H9 (cell line): ENCODE data around the gene TTC7B. TPM values are rescaled to one million over a fixed set of nuclear protein-coding genes. Genes with fewer than 3 reads are reported as not detected.

ENCODE experiments used
- DNase-seq: peaks from one replicate; pipeline ENCODE4 v3.0.0-alpha.2; 2017
- H2AFZ ChIP-seq: one replicate; pipeline ENCODE4 v1.6.1; 2013; ENCODE audit warnings: mild to moderate bottlenecking, low read length, control low read depth, moderate library complexity
- H2AK5ac ChIP-seq: 2 replicates; pipeline ENCODE4 v1.6.1; 2013; ENCODE audit warnings: low read length, control low read depth, mixed read lengths; ENCODE audit not compliant: insufficient read length
- H2BK120ac ChIP-seq: one replicate; pipeline ENCODE4 v1.6.1; 2013; ENCODE audit warnings: low read depth, mild to moderate bottlenecking, low read length, control low read depth, inconsistent platforms; ENCODE audit not compliant: poor library complexity, severe bottlenecking
- H2BK12ac ChIP-seq: 2 replicates; pipeline ENCODE4 v1.6.1; 2013; ENCODE audit warnings: low read length, control low read depth, mixed read lengths, low read depth; ENCODE audit not compliant: insufficient read length
- H2BK15ac ChIP-seq: 2 replicates; pipeline ENCODE4 v1.6.1; 2013; ENCODE audit warnings: low read depth, low read length, control low read depth
- H2BK20ac ChIP-seq: one replicate; pipeline ENCODE4 v1.6.1; 2013; ENCODE audit warnings: low read depth, mild to moderate bottlenecking, low read length, control low read depth, inconsistent platforms; ENCODE audit not compliant: poor library complexity, severe bottlenecking
- H2BK5ac ChIP-seq: 2 replicates; pipeline ENCODE4 v1.6.1; 2013; ENCODE audit warnings: low read length, control low read depth, mixed read lengths; ENCODE audit not compliant: insufficient read length
- H3K14ac ChIP-seq: 2 replicates; pipeline ENCODE4 v1.6.1; 2013; ENCODE audit warnings: low read length, control low read depth; ENCODE audit not compliant: insufficient read depth
- H3K18ac ChIP-seq: 2 replicates; pipeline ENCODE4 v1.6.1; 2013; ENCODE audit warnings: low read depth, mild to moderate bottlenecking, mixed read lengths, low read length, control low read depth; ENCODE audit not compliant: insufficient read length
- H3K23ac ChIP-seq: 2 replicates; pipeline ENCODE4 v1.6.1; 2013; ENCODE audit warnings: low read length, control low read depth, mixed read lengths, low read depth; ENCODE audit not compliant: insufficient read length
- H3K23me2 ChIP-seq: 2 replicates; pipeline ENCODE4 v1.6.1; 2013; ENCODE audit warnings: low read depth, mild to moderate bottlenecking, mixed read lengths, low read length, control low read depth; ENCODE audit not compliant: insufficient read length, poor library complexity, severe bottlenecking
- H3K27ac ChIP-seq: 2 replicates; pipeline ENCODE4 v1.5.1; 2013; ENCODE audit warnings: low read length, control low read depth, mixed read lengths, low read depth; ENCODE audit not compliant: insufficient read length
- H3K27me3 ChIP-seq: 2 replicates; pipeline ENCODE4 v1.6.1; 2013; ENCODE audit warnings: low read length, control low read depth, inconsistent platforms; ENCODE audit not compliant: insufficient read depth
- H3K4ac ChIP-seq: 2 replicates; pipeline ENCODE4 v1.6.1; 2013; ENCODE audit warnings: low read depth, mild to moderate bottlenecking, control low read depth, inconsistent platforms, low read length, moderate library complexity
- H3K4me1 ChIP-seq: 2 replicates; pipeline ENCODE4 v1.6.1; 2013; ENCODE audit warnings: low read length, control low read depth, inconsistent platforms; ENCODE audit not compliant: insufficient read depth
- H3K4me2 ChIP-seq: 2 replicates; pipeline ENCODE4 v1.6.1; 2013; ENCODE audit warnings: low read length, control low read depth, mixed read lengths; ENCODE audit not compliant: insufficient read length, insufficient read depth
- H3K56ac ChIP-seq: 2 replicates; pipeline ENCODE4 v1.6.1; 2013; ENCODE audit warnings: low read depth, mild to moderate bottlenecking, mixed read lengths, low read length, control low read depth; ENCODE audit not compliant: insufficient read length
- H3K79me1 ChIP-seq: 2 replicates; pipeline ENCODE4 v1.6.1; 2013; ENCODE audit warnings: low read depth, mild to moderate bottlenecking, moderate library complexity, low read length, control low read depth, inconsistent platforms; ENCODE audit not compliant: insufficient read depth, poor library complexity, severe bottlenecking
- H3K79me2 ChIP-seq: 2 replicates; pipeline ENCODE4 v1.6.1; 2013; ENCODE audit warnings: low read length, control low read depth, inconsistent platforms; ENCODE audit not compliant: insufficient read depth
- H3K9ac ChIP-seq: 2 replicates; pipeline ENCODE4 v1.6.1; 2013; ENCODE audit warnings: low read length, control low read depth, mixed read lengths; ENCODE audit not compliant: insufficient read length; ENCODE audit errors: extremely low read depth
- H3K9me3 ChIP-seq: one replicate; pipeline ENCODE4 v1.6.1; 2013; ENCODE audit warnings: low read depth, low read length, inconsistent platforms; ENCODE audit not compliant: control insufficient read depth
- H3T11ph ChIP-seq: one replicate; pipeline ENCODE4 v1.6.1; 2013; ENCODE audit warnings: mild to moderate bottlenecking, low read length, control low read depth, inconsistent platforms
- H4K20me1 ChIP-seq: one replicate; pipeline ENCODE4 v1.6.1; 2013; ENCODE audit not compliant: control insufficient read depth, insufficient read length, insufficient read depth
- H4K5ac ChIP-seq: 2 replicates; pipeline ENCODE4 v1.6.1; 2013; ENCODE audit warnings: low read depth, mild to moderate bottlenecking, mixed read lengths, low read length, control low read depth; ENCODE audit not compliant: insufficient read length
- H4K8ac ChIP-seq: replicated peaks from 2 replicates; pipeline ENCODE4 v1.6.1; 2013; ENCODE audit warnings: low read length, control low read depth, mixed read lengths, low read depth; ENCODE audit not compliant: insufficient read length
- H4K91ac ChIP-seq: 2 replicates; pipeline ENCODE4 v1.6.1; 2013; ENCODE audit warnings: low read depth, mild to moderate bottlenecking, moderate library complexity, mixed read lengths, low read length, control low read depth; ENCODE audit not compliant: insufficient read length
- H3K27ac Mint-ChIP-seq, 3 experiments: 2 replicates in 2 of 3; 3 replicates in 1 of 3; pipeline ENCODE4 v1.8.0; 2020 to 2021; ENCODE audit warnings: mixed read lengths in 3 of 3, mild to moderate bottlenecking in 1 of 3, moderate library complexity in 1 of 3
- H3K27me3 Mint-ChIP-seq: 2 replicates; pipeline ENCODE4 v1.8.0; 2021; ENCODE audit warnings: low read depth, mild to moderate bottlenecking, moderate library complexity, mixed read lengths
- H3K36me3 Mint-ChIP-seq, 3 experiments: 2 replicates in 2 of 3; 3 replicates in 1 of 3; pipeline ENCODE4 v1.8.0; 2020 to 2021; ENCODE audit warnings: low read depth in 3 of 3, mixed read lengths in 3 of 3; ENCODE audit not compliant: insufficient read depth in 1 of 3
- H3K4me1 Mint-ChIP-seq, 2 experiments: 2 replicates each; pipeline ENCODE4 v1.8.0; 2020; ENCODE audit warnings: mixed read lengths in 2 of 2
- H3K4me3 Mint-ChIP-seq, 2 experiments: 2 replicates in 1 of 2; 3 replicates in 1 of 2; pipeline ENCODE4 v1.8.0; 2020 to 2021; ENCODE audit warnings: mild to moderate bottlenecking in 2 of 2, mixed read lengths in 2 of 2, moderate library complexity in 1 of 2
- H3K9me3 Mint-ChIP-seq, 2 experiments: 2 replicates in 1 of 2; 3 replicates in 1 of 2; pipeline ENCODE4 v1.8.0; 2020; ENCODE audit warnings: mild to moderate bottlenecking in 2 of 2, mixed read lengths in 2 of 2, moderate library complexity in 1 of 2
- WGBS: extraction: QIAGEN DNeasy Blood & Tissue Kit; methylation state at CpG from one replicate; pipeline ENCODE4 v1.1.7; 2013; ENCODE audit warnings: missing lambda C conversion rate, low lambda C conversion rate, mixed read lengths; ENCODE audit not compliant: insufficient read length; ENCODE audit errors: extremely low coverage; 5-methylcytosine and 5-hydroxymethylcytosine counted together
- total RNA-seq: library from RNA; stranded (reverse); gene quantifications from 2 replicates; pipeline ENCODE4 v1.2.1, GENCODE V29; 2021
- TF ChIP-seq, protein P1 (sequence below): fragments of 200-600 bp; sonication (generic); conservative IDR thresholded peaks from 3 replicates; pipeline ENCODE4 v1.8.0; 2021; ENCODE audit warnings: antibody characterized with exemption, mild to moderate bottlenecking

Gene TTC7B
- total RNA-seq, 1 experiment from 2014 or later, result 33.7 TPM

DNA sequence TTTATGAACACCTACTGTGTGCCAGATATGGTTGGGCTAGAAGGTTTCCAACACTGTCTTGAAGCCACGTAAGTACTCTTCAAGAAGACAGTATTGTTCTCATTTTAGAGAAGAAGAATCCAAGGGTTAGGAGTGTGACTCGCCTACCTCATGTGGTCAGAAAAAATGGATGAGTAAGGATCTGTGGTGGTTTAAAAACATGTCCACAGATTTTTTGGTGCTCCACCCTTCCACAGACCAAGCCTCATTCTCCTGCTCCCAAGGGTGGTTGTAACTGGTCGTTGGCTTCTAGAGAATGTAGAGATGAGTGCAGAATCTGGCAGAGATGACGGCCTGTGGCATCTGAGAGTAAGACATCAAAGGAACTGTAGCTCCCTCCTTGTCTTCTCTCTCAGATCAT is 30.3 kb upstream of the TTC7B start:
- Histone ChIP-seq H3K23ac (no peak overlapping the region), H4K91ac (no peak overlapping the region), H4K8ac (no peak overlapping the region), H3K79me1 (no peaks in the 10 kb centered on the region), H3K79me2 (no peaks in the 10 kb centered on the region), H3K56ac (no peak overlapping the region), H2AFZ (no peak overlapping the region), H3T11ph (no peak overlapping the region), H3K23me2 (no peaks in the 10 kb centered on the region), H2AK5ac (no peak overlapping the region), H2BK12ac (no peak overlapping the region), H3K4me2 (no peak overlapping the region), H3K14ac (no peak overlapping the region), H2BK20ac (no peak overlapping the region), H3K9me3 (no peaks in the 10 kb centered on the region), H2BK5ac (no peak overlapping the region), H3K18ac (no peak overlapping the region), H3K4ac (no peak overlapping the region), H3K27ac (no peak overlapping the region), H4K20me1 (no peaks in the 10 kb centered on the region), H3K27me3 (no peaks in the 10 kb centered on the region; the same call in 1 of the 2 replicates), H4K5ac (no peak overlapping the region), H2BK120ac (no peak overlapping the region), H3K4me1 (no peaks in the 10 kb centered on the region; the same call in 1 of the 2 replicates), H3K9ac (no peak overlapping the region), H2BK15ac (no peak overlapping the region)
- no peaks in the 10 kb centered on the region; a peak in 1 of 5 replicates for H3K9me3 Mint-ChIP-seq
- H3K27me3 Mint-ChIP-seq, result no peaks in the 10 kb centered on the region
- peaks cover 8 to 10% of the 10 kb centered on the region in 2 experiments for H3K4me1 Mint-ChIP-seq
- no peak overlapping the region; a peak in 1 of 7 replicates for H3K27ac Mint-ChIP-seq
- WGBS, result no CpG with 5 or more reads among the region's 4 CpGs
- H3K4me3 Mint-ChIP-seq, result no peak overlapping the region
- TF ChIP-seq, protein P1, sequence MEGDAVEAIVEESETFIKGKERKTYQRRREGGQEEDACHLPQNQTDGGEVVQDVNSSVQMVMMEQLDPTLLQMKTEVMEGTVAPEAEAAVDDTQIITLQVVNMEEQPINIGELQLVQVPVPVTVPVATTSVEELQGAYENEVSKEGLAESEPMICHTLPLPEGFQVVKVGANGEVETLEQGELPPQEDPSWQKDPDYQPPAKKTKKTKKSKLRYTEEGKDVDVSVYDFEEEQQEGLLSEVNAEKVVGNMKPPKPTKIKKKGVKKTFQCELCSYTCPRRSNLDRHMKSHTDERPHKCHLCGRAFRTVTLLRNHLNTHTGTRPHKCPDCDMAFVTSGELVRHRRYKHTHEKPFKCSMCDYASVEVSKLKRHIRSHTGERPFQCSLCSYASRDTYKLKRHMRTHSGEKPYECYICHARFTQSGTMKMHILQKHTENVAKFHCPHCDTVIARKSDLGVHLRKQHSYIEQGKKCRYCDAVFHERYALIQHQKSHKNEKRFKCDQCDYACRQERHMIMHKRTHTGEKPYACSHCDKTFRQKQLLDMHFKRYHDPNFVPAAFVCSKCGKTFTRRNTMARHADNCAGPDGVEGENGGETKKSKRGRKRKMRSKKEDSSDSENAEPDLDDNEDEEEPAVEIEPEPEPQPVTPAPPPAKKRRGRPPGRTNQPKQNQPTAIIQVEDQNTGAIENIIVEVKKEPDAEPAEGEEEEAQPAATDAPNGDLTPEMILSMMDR, result no peak
- H3K36me3 Mint-ChIP-seq, result no peaks in the 10 kb centered on the region; a peak in 1 of 7 replicates
- no peak for DNase-seq
